HepG2 (cell line): ENCODE measurements around the gene GALNT9. TPM values are rescaled to one million over a fixed set of nuclear protein-coding genes. Genes with fewer than 3 reads are reported as not detected.

Source experiments
- ATAC-seq: fragments of 200-7000 bp; cut with Tn5 transposase; 3 replicates; pipeline ENCODE4 v1.9.1; 2020; ENCODE audit warnings: mild to moderate bottlenecking, moderate library complexity
- BruUV-seq: library from RNA; stranded (reverse); fragments of 400-500 nt; replicated peaks from 2 replicates; lab custom pipeline; 2021; lab: Mats Ljungman, UMichigan
- CTCF ChIA-PET: fragments of 300-600 bp; formaldehyde crosslinking; extraction: SDS; loops from one replicate; lab custom pipeline; 2021; ENCODE audit warnings: low total read pairs, inconsistent platforms, low intra/inter-chr PET ratio; lab: Yijun Ruan, JAX
- POLR2A ChIA-PET: fragments of 350-600 bp; sonication (Branson Sonifier 250); formaldehyde crosslinking; loops from one replicate; lab custom pipeline; 2020; ENCODE audit warnings: antibody characterized with exemption, inconsistent platforms; lab: Yijun Ruan, JAX
- DNase-seq: peaks from one replicate; pipeline ENCODE4 v3.0.0-alpha.2; 2015; ENCODE audit warnings: low spot score
- FAIRE-seq: peaks from 3 replicates; lab custom pipeline; 2011; peaks lifted over from hg19 to GRCh38; lab: Jason Lieb, UNC
- H2AFZ ChIP-seq: one replicate; pipeline ENCODE4 v1.6.1; 2011; ENCODE audit warnings: low read length, inconsistent platforms
- H3K27ac ChIP-seq: fragments of 300-600 bp; 3 replicates; pipeline ENCODE4 v1.8.0; 2011; ENCODE audit warnings: mixed run types, mild to moderate bottlenecking, mixed read lengths, low read length, inconsistent platforms; ENCODE audit not compliant: insufficient read depth; ENCODE audit errors: extremely low read length
- H3K27me3 ChIP-seq, 2 experiments: fragments of 200-600 bp in 1 of 2; 2 replicates in 1 of 2; 3 replicates in 1 of 2; pipeline versions ENCODE4 v1.6.0 to v1.8.0; 2011; ENCODE audit warnings: low read length in 2 of 2, mild to moderate bottlenecking in 2 of 2, moderate library complexity in 2 of 2, inconsistent platforms in 1 of 2; ENCODE audit not compliant: insufficient read depth in 2 of 2, control insufficient read depth in 1 of 2
- H3K36me3 ChIP-seq, 2 experiments: fragments of 200-600 bp in 1 of 2; replicated peaks in 1 of 2; 2 replicates in 1 of 2; 3 replicates in 1 of 2; pipeline versions ENCODE4 v1.5.1 to v1.8.0; 2011; ENCODE audit warnings: low read length in 2 of 2, inconsistent platforms in 1 of 2; ENCODE audit not compliant: insufficient read depth in 2 of 2, control insufficient read depth in 1 of 2
- H3K4me1 ChIP-seq: 2 replicates; pipeline ENCODE4 v1.5.1; 2012; ENCODE audit warnings: low read length, inconsistent platforms; ENCODE audit not compliant: insufficient read depth
- H3K4me2 ChIP-seq: 2 replicates; pipeline ENCODE4 v1.6.0; 2011; ENCODE audit warnings: low read depth, low read length, inconsistent platforms
- H3K4me3 ChIP-seq, 3 experiments: fragments of 200-600 bp in 1 of 3; sonication (generic), shearing (Covaris generic) in 1 of 3; replicated peaks in 1 of 3; 2 replicates each; pipeline ENCODE4 v1.5.1; 2011 to 2016; ENCODE audit warnings: low read length in 3 of 3, inconsistent platforms in 2 of 3, low read depth in 2 of 3, mild to moderate bottlenecking in 2 of 3, control low read depth in 1 of 3, mixed read lengths in 1 of 3; ENCODE audit not compliant: insufficient read depth in 1 of 3
- H3K79me2 ChIP-seq: one replicate; pipeline ENCODE4 v1.6.1; 2011; ENCODE audit warnings: low read length, inconsistent platforms; ENCODE audit not compliant: insufficient read depth
- H3K9ac ChIP-seq: 2 replicates; pipeline ENCODE4 v1.6.0; 2011; ENCODE audit warnings: mild to moderate bottlenecking, low read depth, low read length, inconsistent platforms; ENCODE audit not compliant: insufficient read depth
- H3K9me3 ChIP-seq: 2 replicates; pipeline ENCODE4 v1.5.1; 2012; ENCODE audit warnings: mild to moderate bottlenecking, low read length
- H4K20me1 ChIP-seq: 2 replicates; pipeline ENCODE4 v1.6.0; 2011; ENCODE audit warnings: inconsistent platforms, mild to moderate bottlenecking, low read length, moderate library complexity; ENCODE audit not compliant: insufficient read depth
- FOSL2 ChIP-seq: sonication (generic); formaldehyde crosslinking; IDR thresholded peaks from 2 replicates; pipeline ENCODE4 v1.4.0; 2020; ENCODE audit warnings: missing genetic modification reagents
- HNRNPLL ChIP-seq: fragments of 200-400 bp; formaldehyde crosslinking; IDR thresholded peaks from 2 replicates; pipeline ENCODE4 v1.6.1; 2017; ENCODE audit warnings: mild to moderate bottlenecking, low read depth, low read length; ENCODE audit not compliant: poor library complexity, severe bottlenecking
- MIER2 ChIP-seq: IDR thresholded peaks from 2 replicates; pipeline ENCODE4 v1.6.1; 2016; ENCODE audit warnings: missing biosample characterization, missing genetic modification reagents
- MTF2 ChIP-seq: sonication (generic); formaldehyde crosslinking; IDR thresholded peaks from 2 replicates; pipeline ENCODE4 v1.5.0; 2020; ENCODE audit warnings: missing genetic modification reagents, borderline replicate concordance
- MZF1 ChIP-seq: sonication (generic); formaldehyde crosslinking; IDR thresholded peaks from 2 replicates; pipeline ENCODE4 v1.8.1; 2023; ENCODE audit warnings: mild to moderate bottlenecking, missing genetic modification reagents, borderline replicate concordance
- XBP1 ChIP-seq: sonication (generic); formaldehyde crosslinking; IDR thresholded peaks from 2 replicates; pipeline ENCODE4 v1.5.0; 2020; ENCODE audit warnings: missing genetic modification reagents
- ZMYM2 ChIP-seq: sonication (generic); formaldehyde crosslinking; IDR thresholded peaks from 2 replicates; pipeline ENCODE4 v1.8.0; 2022; ENCODE audit warnings: mild to moderate bottlenecking, missing genetic modification reagents
- ZNF720 ChIP-seq: sonication (generic); formaldehyde crosslinking; IDR thresholded peaks from 2 replicates; pipeline ENCODE4 v1.4.0; 2020; ENCODE audit warnings: missing genetic modification reagents
- ZSCAN30 ChIP-seq: sonication (generic); formaldehyde crosslinking; IDR thresholded peaks from 2 replicates; pipeline ENCODE4 v1.5.0; 2020; ENCODE audit warnings: mild to moderate bottlenecking, missing genetic modification reagents
- WGBS: methylation state at CpG from one replicate; pipeline ENCODE4 v1.1.6; 2017; ENCODE audit warnings: low lambda C conversion rate; 5-methylcytosine and 5-hydroxymethylcytosine counted together
- in situ Hi-C: cut with HindIII; loops from 2 replicates; pipeline ENCODE4 v1.10.0; 2017; ENCODE audit warnings: low pct_unique_long_range_greater_than_20kb; ENCODE audit not compliant: extremely low pct_ligation_motif_present
- intact Hi-C: fragments of 100-400 bp; cut with micrococcal nuclease; formaldehyde crosslinking; loops from one replicate; pipeline ENCODE4 v1.10.0; 2022; ENCODE audit not compliant: unreplicated experiment
- polyA plus RNA-seq, 8 experiments: library from polyadenylated mRNA; depleted of rRNA in 3 of 8; stranded (reverse) in 7 of 8; unstranded in 1 of 8; fragments of >200 nt; fragmentation: Illumina TruSeq in 4 of 8; extraction: Trizol in 4 of 8; gene quantifications; 2 replicates each; pipeline versions ENCODE4 v1.2.1 to v1.2.3, GENCODE V29; 2011 to 2016; ENCODE audit warnings: low read depth in 4 of 8, missing spikeins in 1 of 8, mixed read lengths in 1 of 8; ENCODE audit not compliant: insufficient read depth in 1 of 8
- total RNA-seq, 5 experiments: library from RNA; depleted of rRNA; stranded (reverse); fragments of >200 nt; fragmentation: Illumina TruSeq; extraction: Trizol; gene quantifications; 2 replicates each; pipeline ENCODE4 v1.2.3, GENCODE V29; 2016; ENCODE audit warnings: low read depth in 1 of 5
- TF ChIP-seq, protein P1 (sequence below): sonication (generic); formaldehyde crosslinking; IDR thresholded peaks from 2 replicates; pipeline ENCODE4 v1.5.0; 2020; ENCODE audit warnings: mild to moderate bottlenecking, missing genetic modification reagents
- TF ChIP-seq, protein P2 (sequence below): sonication (generic); formaldehyde crosslinking; IDR thresholded peaks from 2 replicates; pipeline ENCODE4 v1.5.1; 2020; ENCODE audit warnings: mild to moderate bottlenecking, missing genetic modification reagents, moderate library complexity
- TF ChIP-seq, protein P3 (sequence below): sonication (generic); formaldehyde crosslinking; IDR thresholded peaks from 2 replicates; pipeline ENCODE4 v1.9.0; 2021; ENCODE audit warnings: missing genetic modification reagents, borderline replicate concordance
- TF ChIP-seq, protein P4 (sequence below): sonication (generic); formaldehyde crosslinking; IDR thresholded peaks from 2 replicates; pipeline ENCODE4 v1.4.0; 2020; ENCODE audit warnings: missing genetic modification reagents

GALNT9 gene
- total and polyA plus RNA-seq, 2 of the 13 experiments (the other 11 are each of a cell fraction or from before 2014, with no cell fraction given), result 0.04 TPM; not detected in 1

DNA sequence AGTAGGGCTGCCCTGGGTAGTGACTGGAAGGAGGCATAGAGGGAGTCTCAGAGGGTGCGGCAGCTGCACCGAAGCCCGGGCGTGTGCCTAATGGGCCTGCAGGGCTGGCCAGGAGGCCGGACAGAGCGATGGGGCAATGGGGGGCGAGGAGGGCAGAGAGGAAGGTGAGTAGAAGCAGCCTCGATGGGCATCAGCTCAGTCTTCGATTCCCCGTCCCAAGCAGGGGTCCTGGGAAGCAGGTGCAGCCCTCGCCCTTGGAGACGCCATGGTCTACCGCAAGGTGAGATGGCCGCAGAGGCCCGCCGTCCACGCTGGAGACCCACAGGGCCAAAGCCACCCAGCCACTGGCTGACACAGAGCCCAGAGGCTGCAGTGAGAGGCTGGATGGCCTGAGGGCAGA is 70.8 kb downstream of the GALNT9 start:
- Histone ChIP-seq H3K36me3 (no peaks in the 10 kb centered on the region), H2AFZ (no peak overlapping the region), H3K27ac (no peak overlapping the region), H3K9me3 (no peaks in the 10 kb centered on the region), H3K79me2 (no peaks in the 10 kb centered on the region), H4K20me1 (no peaks in the 10 kb centered on the region), H3K4me3 (no peak overlapping the region), H3K27me3 (peaks cover 17 to 92% of the 10 kb centered on the region in 2 experiments), H3K4me1 (no peaks in the 10 kb centered on the region), H3K9ac (no peak overlapping the region), H3K4me2 (no peak overlapping the region)
- POLR2A ChIA-PET, result no interaction called here
- DNase-seq, result no peak
- no TSS peak for BruUV-seq
- WGBS, result 20% methylated on average over 11 of the region's 17 CpGs
- ATAC-seq, result no peak
- CTCF ChIA-PET, result no interaction called here
- intact Hi-C loops, result no loop called here
- no peak for FAIRE-seq
- in situ Hi-C loops, result no loop called here
- TF ChIP-seq MZF1 (no peak), MTF2 (CRISPR knock-in tag) (no peak), FOSL2 (CRISPR knock-in tag) (no peak), ZSCAN30 (CRISPR knock-in tag) (no peak), MIER2 (CRISPR knock-in tag) (no peak), HNRNPLL (no peak), ZNF720 (CRISPR knock-in tag) (no peak), ZMYM2 (no peak), XBP1 (CRISPR knock-in tag) (no peak)
- TF ChIP-seq, protein P1, sequence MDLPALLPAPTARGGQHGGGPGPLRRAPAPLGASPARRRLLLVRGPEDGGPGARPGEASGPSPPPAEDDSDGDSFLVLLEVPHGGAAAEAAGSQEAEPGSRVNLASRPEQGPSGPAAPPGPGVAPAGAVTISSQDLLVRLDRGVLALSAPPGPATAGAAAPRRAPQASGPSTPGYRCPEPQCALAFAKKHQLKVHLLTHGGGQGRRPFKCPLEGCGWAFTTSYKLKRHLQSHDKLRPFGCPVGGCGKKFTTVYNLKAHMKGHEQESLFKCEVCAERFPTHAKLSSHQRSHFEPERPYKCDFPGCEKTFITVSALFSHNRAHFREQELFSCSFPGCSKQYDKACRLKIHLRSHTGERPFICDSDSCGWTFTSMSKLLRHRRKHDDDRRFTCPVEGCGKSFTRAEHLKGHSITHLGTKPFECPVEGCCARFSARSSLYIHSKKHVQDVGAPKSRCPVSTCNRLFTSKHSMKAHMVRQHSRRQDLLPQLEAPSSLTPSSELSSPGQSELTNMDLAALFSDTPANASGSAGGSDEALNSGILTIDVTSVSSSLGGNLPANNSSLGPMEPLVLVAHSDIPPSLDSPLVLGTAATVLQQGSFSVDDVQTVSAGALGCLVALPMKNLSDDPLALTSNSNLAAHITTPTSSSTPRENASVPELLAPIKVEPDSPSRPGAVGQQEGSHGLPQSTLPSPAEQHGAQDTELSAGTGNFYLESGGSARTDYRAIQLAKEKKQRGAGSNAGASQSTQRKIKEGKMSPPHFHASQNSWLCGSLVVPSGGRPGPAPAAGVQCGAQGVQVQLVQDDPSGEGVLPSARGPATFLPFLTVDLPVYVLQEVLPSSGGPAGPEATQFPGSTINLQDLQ (CRISPR knock-in tag), result no peak
- TF ChIP-seq, protein P2, sequence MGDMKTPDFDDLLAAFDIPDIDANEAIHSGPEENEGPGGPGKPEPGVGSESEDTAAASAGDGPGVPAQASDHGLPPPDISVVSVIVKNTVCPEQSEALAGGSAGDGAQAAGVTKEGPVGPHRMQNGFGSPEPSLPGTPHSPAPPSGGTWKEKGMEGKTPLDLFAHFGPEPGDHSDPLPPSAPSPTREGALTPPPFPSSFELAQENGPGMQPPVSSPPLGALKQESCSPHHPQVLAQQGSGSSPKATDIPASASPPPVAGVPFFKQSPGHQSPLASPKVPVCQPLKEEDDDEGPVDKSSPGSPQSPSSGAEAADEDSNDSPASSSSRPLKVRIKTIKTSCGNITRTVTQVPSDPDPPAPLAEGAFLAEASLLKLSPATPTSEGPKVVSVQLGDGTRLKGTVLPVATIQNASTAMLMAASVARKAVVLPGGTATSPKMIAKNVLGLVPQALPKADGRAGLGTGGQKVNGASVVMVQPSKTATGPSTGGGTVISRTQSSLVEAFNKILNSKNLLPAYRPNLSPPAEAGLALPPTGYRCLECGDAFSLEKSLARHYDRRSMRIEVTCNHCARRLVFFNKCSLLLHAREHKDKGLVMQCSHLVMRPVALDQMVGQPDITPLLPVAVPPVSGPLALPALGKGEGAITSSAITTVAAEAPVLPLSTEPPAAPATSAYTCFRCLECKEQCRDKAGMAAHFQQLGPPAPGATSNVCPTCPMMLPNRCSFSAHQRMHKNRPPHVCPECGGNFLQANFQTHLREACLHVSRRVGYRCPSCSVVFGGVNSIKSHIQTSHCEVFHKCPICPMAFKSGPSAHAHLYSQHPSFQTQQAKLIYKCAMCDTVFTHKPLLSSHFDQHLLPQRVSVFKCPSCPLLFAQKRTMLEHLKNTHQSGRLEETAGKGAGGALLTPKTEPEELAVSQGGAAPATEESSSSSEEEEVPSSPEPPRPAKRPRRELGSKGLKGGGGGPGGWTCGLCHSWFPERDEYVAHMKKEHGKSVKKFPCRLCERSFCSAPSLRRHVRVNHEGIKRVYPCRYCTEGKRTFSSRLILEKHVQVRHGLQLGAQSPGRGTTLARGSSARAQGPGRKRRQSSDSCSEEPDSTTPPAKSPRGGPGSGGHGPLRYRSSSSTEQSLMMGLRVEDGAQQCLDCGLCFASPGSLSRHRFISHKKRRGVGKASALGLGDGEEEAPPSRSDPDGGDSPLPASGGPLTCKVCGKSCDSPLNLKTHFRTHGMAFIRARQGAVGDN, result no peak
- TF ChIP-seq, protein P3, sequence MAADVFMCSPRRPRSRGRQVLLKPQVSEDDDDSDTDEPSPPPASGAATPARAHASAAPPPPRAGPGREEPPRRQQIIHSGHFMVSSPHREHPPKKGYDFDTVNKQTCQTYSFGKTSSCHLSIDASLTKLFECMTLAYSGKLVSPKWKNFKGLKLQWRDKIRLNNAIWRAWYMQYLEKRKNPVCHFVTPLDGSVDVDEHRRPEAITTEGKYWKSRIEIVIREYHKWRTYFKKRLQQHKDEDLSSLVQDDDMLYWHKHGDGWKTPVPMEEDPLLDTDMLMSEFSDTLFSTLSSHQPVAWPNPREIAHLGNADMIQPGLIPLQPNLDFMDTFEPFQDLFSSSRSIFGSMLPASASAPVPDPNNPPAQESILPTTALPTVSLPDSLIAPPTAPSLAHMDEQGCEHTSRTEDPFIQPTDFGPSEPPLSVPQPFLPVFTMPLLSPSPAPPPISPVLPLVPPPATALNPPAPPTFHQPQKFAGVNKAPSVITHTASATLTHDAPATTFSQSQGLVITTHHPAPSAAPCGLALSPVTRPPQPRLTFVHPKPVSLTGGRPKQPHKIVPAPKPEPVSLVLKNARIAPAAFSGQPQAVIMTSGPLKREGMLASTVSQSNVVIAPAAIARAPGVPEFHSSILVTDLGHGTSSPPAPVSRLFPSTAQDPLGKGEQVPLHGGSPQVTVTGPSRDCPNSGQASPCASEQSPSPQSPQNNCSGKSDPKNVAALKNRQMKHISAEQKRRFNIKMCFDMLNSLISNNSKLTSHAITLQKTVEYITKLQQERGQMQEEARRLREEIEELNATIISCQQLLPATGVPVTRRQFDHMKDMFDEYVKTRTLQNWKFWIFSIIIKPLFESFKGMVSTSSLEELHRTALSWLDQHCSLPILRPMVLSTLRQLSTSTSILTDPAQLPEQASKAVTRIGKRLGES (CRISPR knock-in tag), result no peak
- TF ChIP-seq, protein P4, sequence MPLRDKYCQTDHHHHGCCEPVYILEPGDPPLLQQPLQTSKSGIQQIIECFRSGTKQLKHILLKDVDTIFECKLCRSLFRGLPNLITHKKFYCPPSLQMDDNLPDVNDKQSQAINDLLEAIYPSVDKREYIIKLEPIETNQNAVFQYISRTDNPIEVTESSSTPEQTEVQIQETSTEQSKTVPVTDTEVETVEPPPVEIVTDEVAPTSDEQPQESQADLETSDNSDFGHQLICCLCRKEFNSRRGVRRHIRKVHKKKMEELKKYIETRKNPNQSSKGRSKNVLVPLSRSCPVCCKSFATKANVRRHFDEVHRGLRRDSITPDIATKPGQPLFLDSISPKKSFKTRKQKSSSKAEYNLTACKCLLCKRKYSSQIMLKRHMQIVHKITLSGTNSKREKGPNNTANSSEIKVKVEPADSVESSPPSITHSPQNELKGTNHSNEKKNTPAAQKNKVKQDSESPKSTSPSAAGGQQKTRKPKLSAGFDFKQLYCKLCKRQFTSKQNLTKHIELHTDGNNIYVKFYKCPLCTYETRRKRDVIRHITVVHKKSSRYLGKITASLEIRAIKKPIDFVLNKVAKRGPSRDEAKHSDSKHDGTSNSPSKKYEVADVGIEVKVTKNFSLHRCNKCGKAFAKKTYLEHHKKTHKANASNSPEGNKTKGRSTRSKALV (CRISPR knock-in tag), result no peak
